Measurements from ENCODE around the gene SOHLH2.

SOHLH2 gene

GRCh38 chr13:36154567-36155291, 59.6 kb downstream of the SOHLH2 start:
- no peaks in the 10 kb centered on the region for H3K9me2 ChIP-seq (ENCODE audit: low read depth, low read length)
- no peaks in the 10 kb centered on the region for H4K20me1 ChIP-seq (ENCODE audit: insufficient read depth, low read length)
- TF ChIP-seq, protein P1, sequence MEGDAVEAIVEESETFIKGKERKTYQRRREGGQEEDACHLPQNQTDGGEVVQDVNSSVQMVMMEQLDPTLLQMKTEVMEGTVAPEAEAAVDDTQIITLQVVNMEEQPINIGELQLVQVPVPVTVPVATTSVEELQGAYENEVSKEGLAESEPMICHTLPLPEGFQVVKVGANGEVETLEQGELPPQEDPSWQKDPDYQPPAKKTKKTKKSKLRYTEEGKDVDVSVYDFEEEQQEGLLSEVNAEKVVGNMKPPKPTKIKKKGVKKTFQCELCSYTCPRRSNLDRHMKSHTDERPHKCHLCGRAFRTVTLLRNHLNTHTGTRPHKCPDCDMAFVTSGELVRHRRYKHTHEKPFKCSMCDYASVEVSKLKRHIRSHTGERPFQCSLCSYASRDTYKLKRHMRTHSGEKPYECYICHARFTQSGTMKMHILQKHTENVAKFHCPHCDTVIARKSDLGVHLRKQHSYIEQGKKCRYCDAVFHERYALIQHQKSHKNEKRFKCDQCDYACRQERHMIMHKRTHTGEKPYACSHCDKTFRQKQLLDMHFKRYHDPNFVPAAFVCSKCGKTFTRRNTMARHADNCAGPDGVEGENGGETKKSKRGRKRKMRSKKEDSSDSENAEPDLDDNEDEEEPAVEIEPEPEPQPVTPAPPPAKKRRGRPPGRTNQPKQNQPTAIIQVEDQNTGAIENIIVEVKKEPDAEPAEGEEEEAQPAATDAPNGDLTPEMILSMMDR (IDR thresholded peaks at IDR 0.05; ENCODE audit: low read length), result no peak
- TF ChIP-seq EZH2 (IDR thresholded peaks at IDR 0.05; ENCODE audit: borderline replicate concordance, low read length), result no peak
- no peaks in the 10 kb centered on the region for H3K27me3 ChIP-seq (ENCODE audit: insufficient read depth, low read length)
- no peak overlapping the region for H3K4me2 ChIP-seq (ENCODE audit: low read length)
- H3F3A ChIP-seq (ENCODE audit: insufficient read depth, low read length), result no peaks in the 10 kb centered on the region
- no peaks in the 10 kb centered on the region for H3K79me2 ChIP-seq (ENCODE audit: insufficient read depth, low read length)
- no peaks in the 10 kb centered on the region for H3K9me3 ChIP-seq (ENCODE audit: low read length)
- no peak overlapping the region for H3K9ac ChIP-seq (ENCODE audit: low read length)
- no peak overlapping the region for H2AFZ ChIP-seq (ENCODE audit: low read length)
- H3K27ac ChIP-seq (ENCODE audit: low read depth, low read length, poor library complexity, severe bottlenecking), result no peak overlapping the region
- no peaks in the 10 kb centered on the region for H3K4me1 ChIP-seq (ENCODE audit: insufficient read depth, low read length, severe bottlenecking)
- H3K36me3 ChIP-seq (ENCODE audit: insufficient read depth, low read length), result no peaks in the 10 kb centered on the region
- no peak overlapping the region for H3K4me3 ChIP-seq (ENCODE audit: low read depth, low read length, poor library complexity, severe bottlenecking)

- no peaks in the 10 kb centered on the region for H3K9me2 ChIP-seq (ENCODE audit: low read depth, low read length)
- no peak overlapping the region for H2AFZ ChIP-seq (ENCODE audit: low read length)
- H3K9me3 ChIP-seq (ENCODE audit: low read length), result no peaks in the 10 kb centered on the region
- TF ChIP-seq EZH2 (IDR thresholded peaks at IDR 0.05; ENCODE audit: borderline replicate concordance, low read length), result no peak
- TF ChIP-seq, protein P1 (IDR thresholded peaks at IDR 0.05; ENCODE audit: low read length), result no peak
- no peak overlapping the region for H3K4me2 ChIP-seq (ENCODE audit: low read length)
- no peak overlapping the region for H3K4me3 ChIP-seq (ENCODE audit: low read depth, low read length, poor library complexity, severe bottlenecking)
- no peak overlapping the region for H3K27ac ChIP-seq (ENCODE audit: low read depth, low read length, poor library complexity, severe bottlenecking)
- no peaks in the 10 kb centered on the region for H4K20me1 ChIP-seq (ENCODE audit: insufficient read depth, low read length)
- H3F3A ChIP-seq (ENCODE audit: insufficient read depth, low read length), result no peaks in the 10 kb centered on the region
- H3K79me2 ChIP-seq (ENCODE audit: insufficient read depth, low read length), result no peaks in the 10 kb centered on the region
- H3K27me3 ChIP-seq (ENCODE audit: insufficient read depth, low read length), result no peaks in the 10 kb centered on the region
- no peaks in the 10 kb centered on the region for H3K36me3 ChIP-seq (ENCODE audit: insufficient read depth, low read length)
- no peaks in the 10 kb centered on the region for H3K4me1 ChIP-seq (ENCODE audit: insufficient read depth, low read length, severe bottlenecking)
- no peak overlapping the region for H3K9ac ChIP-seq (ENCODE audit: low read length)
Measured at GRCh38 chr13:36151591-36151990, 62.8 kb downstream of the SOHLH2 start.

- Histone ChIP-seq H3F3A (ENCODE audit: insufficient read depth, low read length) (no peaks in the 10 kb centered on the region), H4K20me1 (ENCODE audit: insufficient read depth, low read length) (no peaks in the 10 kb centered on the region), H2AFZ (ENCODE audit: low read length) (no peak overlapping the region), H3K4me2 (ENCODE audit: low read length) (no peak overlapping the region), H3K9me2 (ENCODE audit: low read depth, low read length) (no peaks in the 10 kb centered on the region), H3K4me1 (ENCODE audit: insufficient read depth, low read length, severe bottlenecking) (no peaks in the 10 kb centered on the region), H3K79me2 (ENCODE audit: insufficient read depth, low read length) (no peaks in the 10 kb centered on the region), H3K9ac (ENCODE audit: low read length) (no peak overlapping the region), H3K27me3 (ENCODE audit: insufficient read depth, low read length) (no peaks in the 10 kb centered on the region), H3K27ac (ENCODE audit: low read depth, low read length, poor library complexity, severe bottlenecking) (no peak overlapping the region), H3K9me3 (ENCODE audit: low read length) (no peaks in the 10 kb centered on the region), H3K4me3 (ENCODE audit: low read depth, low read length, poor library complexity, severe bottlenecking) (no peak overlapping the region), H3K36me3 (ENCODE audit: insufficient read depth, low read length) (no peaks in the 10 kb centered on the region)
- no peak for TF ChIP-seq EZH2 (IDR thresholded peaks at IDR 0.05; ENCODE audit: borderline replicate concordance, low read length)
- TF ChIP-seq, protein P1 (IDR thresholded peaks at IDR 0.05; ENCODE audit: low read length), result no peak
Measured at GRCh38 chr13:36148446-36148845, 65.9 kb downstream of the SOHLH2 start.
